ENCODE data around the gene CTDSP2. TPM values are rescaled to one million over a fixed set of nuclear protein-coding genes. Genes with fewer than 3 reads are reported as not detected.

CTDSP2 gene
- 56.1 and 70.4 TPM in 2 replicates for total RNA-seq

GRCh38 chr12:57846577-57847319 lies at the start of gene CTDSP2:
CTDSP2 (minus strand) TSS chr12:57846729; CDS start chr12:57846435, 294 bp downstream.

GRCh38 chr12:57782608-57783465 lies 63.7 kb downstream of the CTDSP2 start, which contains the start of gene TSFM:
TSFM (plus strand) TSS chr12:57782787; CDS start chr12:57782802, 15 bp downstream.

GRCh38 chr12:57772429-57773322 lies 73.9 kb downstream of the CTDSP2 start, which contains the start of gene EEF1AKMT3:
EEF1AKMT3 (plus strand) TSS chr12:57772614; CDS start chr12:57772725, 111 bp downstream.

GRCh38 chr12:57771873-57772428 lies 74.6 kb downstream of the CTDSP2 start, which contains the start of gene METTL1:
METTL1 (minus strand) TSS chr12:57772105; CDS start chr12:57772083, 22 bp downstream.

Other genes starting within 250 kb of the CTDSP2 start
- 15.6 and 23.1 TPM in 2 replicates for gene DTX3, start 241.9 kb downstream of the CTDSP2 start, total RNA-seq
- gene ARHGEF25, start 235.3 kb downstream of the CTDSP2 start, total RNA-seq: 17.9 and 27.1 TPM in 2 replicates
- 3.4 and 4.0 TPM in 2 replicates for gene B4GALNT1, start 213.5 kb downstream of the CTDSP2 start, total RNA-seq
- 276 and 299 TPM in 2 replicates for gene OS9, start 152.6 kb downstream of the CTDSP2 start, total RNA-seq
- 0.33 and 0.87 TPM in 2 replicates for gene AGAP2, start 108.0 kb downstream of the CTDSP2 start, total RNA-seq
- gene TSPAN31, start 101.7 kb downstream of the CTDSP2 start, total RNA-seq: 56.9 and 94.5 TPM in 2 replicates
- 177 and 190 TPM in 2 replicates for gene CDK4, start 94.4 kb downstream of the CTDSP2 start, total RNA-seq
- 3.0 and 3.9 TPM in 2 replicates for gene MARCHF9, start 91.6 kb downstream of the CTDSP2 start, total RNA-seq
- under 0.01 and 0.55 TPM in 2 replicates for gene CYP27B1, start 79.7 kb downstream of the CTDSP2 start, total RNA-seq
- gene METTL1, start 74.6 kb downstream of the CTDSP2 start, total RNA-seq: 5.2 and 7.4 TPM in 2 replicates
- gene EEF1AKMT3, start 74.1 kb downstream of the CTDSP2 start, total RNA-seq: 3.8 and 8.1 TPM in 2 replicates
- gene TSFM, start 63.9 kb downstream of the CTDSP2 start, total RNA-seq: 17.6 and 21.1 TPM in 2 replicates
- gene AVIL, start 28.0 kb downstream of the CTDSP2 start, total RNA-seq: 0.89 and 2.2 TPM in 2 replicates
- gene ATP23, start 94.8 kb upstream of the CTDSP2 start, total RNA-seq: 16.4 and 16.5 TPM in 2 replicates